Ovary (tissue), 3 donors: ENCODE data around the gene MRI1.

Source experiments
- CTCF ChIP-seq, 3 donors: fragments of 450-650 bp in 2 of 3; fragments of 200-600 bp in 1 of 3; IDR thresholded peaks; one replicate each; pipeline versions ENCODE4 v1.5.1 to v1.8.0; 2016 to 2022; ENCODE audit warnings: antibody characterized with exemption in 3 of 3, mild to moderate bottlenecking in 1 of 3
- POLR2A ChIP-seq: fragments of 450-650 bp; IDR thresholded peaks from one replicate; pipeline ENCODE4 v1.6.1; 2017; ENCODE audit warnings: antibody characterized with exemption, mild to moderate bottlenecking, moderate library complexity
- donor health status: DM: no; HTN: no; CAD: no.

- TF ChIP-seq CTCF (IDR thresholded peaks at IDR 0.05) (no peak), POLR2A (no peak)
These were observed 48.8 kb downstream of the MRI1 start for GRCh38 chr19:13813147-13813546.
